Astrocyte (in vitro differentiated cells and primary cell): ENCODE results near the gene RUNX1.

Experiments
- EZH2 ChIP-seq: IDR thresholded peaks from 2 replicates; pipeline ENCODE4 v1.6.1; 2012; ENCODE audit warnings: mild to moderate bottlenecking, low read length, inconsistent platforms; ENCODE audit not compliant: insufficient read depth
- TF ChIP-seq, protein P1 (sequence below): IDR thresholded peaks from 2 replicates; pipeline ENCODE4 v1.5.1; 2011; ENCODE audit warnings: low read depth, mild to moderate bottlenecking, inconsistent platforms, low read length, moderate library complexity; ENCODE audit not compliant: insufficient read depth

DNA sequence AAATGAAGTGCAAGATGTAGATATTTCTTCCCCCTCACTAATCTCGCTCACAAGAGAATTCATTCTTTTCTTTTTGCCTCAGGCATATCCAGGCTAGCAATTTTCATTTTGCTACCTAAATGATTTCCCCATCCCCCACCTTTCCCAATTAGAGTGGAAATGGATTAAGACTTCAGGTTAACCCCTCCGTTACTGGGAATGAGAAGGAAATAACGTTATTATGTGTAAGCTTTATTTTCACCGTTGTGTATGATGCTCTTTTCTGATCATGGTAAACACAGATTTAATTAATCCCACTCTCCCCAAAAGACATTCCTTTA, 143.9 kb downstream of the RUNX1 start:
- TF ChIP-seq, protein P1, sequence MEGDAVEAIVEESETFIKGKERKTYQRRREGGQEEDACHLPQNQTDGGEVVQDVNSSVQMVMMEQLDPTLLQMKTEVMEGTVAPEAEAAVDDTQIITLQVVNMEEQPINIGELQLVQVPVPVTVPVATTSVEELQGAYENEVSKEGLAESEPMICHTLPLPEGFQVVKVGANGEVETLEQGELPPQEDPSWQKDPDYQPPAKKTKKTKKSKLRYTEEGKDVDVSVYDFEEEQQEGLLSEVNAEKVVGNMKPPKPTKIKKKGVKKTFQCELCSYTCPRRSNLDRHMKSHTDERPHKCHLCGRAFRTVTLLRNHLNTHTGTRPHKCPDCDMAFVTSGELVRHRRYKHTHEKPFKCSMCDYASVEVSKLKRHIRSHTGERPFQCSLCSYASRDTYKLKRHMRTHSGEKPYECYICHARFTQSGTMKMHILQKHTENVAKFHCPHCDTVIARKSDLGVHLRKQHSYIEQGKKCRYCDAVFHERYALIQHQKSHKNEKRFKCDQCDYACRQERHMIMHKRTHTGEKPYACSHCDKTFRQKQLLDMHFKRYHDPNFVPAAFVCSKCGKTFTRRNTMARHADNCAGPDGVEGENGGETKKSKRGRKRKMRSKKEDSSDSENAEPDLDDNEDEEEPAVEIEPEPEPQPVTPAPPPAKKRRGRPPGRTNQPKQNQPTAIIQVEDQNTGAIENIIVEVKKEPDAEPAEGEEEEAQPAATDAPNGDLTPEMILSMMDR = no peak
- TF ChIP-seq EZH2 = no peak
